HepG2 (cell line): ENCODE results near the gene FAM120AOS.

ENCODE experiments used
- CBFB ChIP-seq: sonication (generic); formaldehyde crosslinking; IDR thresholded peaks from 2 replicates; pipeline ENCODE4 v1.4.0; 2020; ENCODE audit warnings: missing genetic modification reagents
- FOXJ3 ChIP-seq: sonication (generic); formaldehyde crosslinking; IDR thresholded peaks from 2 replicates; pipeline ENCODE4 v1.4.0; 2020; ENCODE audit warnings: missing genetic modification reagents, mild to moderate bottlenecking, borderline replicate concordance
- GRHL1 ChIP-seq: sonication (generic); formaldehyde crosslinking; conservative IDR thresholded peaks from 2 replicates; pipeline ENCODE4 v1.8.0; 2022; ENCODE audit warnings: missing genetic modification reagents
- GTF2F1 ChIP-seq: fragments of 150-350 bp; IDR thresholded peaks from 2 replicates; pipeline ENCODE4 v1.6.1; 2014; ENCODE audit warnings: low read length
- RFX5 ChIP-seq: IDR thresholded peaks from 2 replicates; pipeline ENCODE4 v1.6.1; 2011; ENCODE audit warnings: low read depth, low read length, improper control_type of control experiment
- TCF12 ChIP-seq, 2 experiments: fragments of 450-650 bp in 1 of 2; sonication (generic) in 1 of 2; formaldehyde crosslinking in 1 of 2; IDR thresholded peaks; 2 replicates each; pipeline versions ENCODE4 v1.6.1 to v1.8.0; 2017 to 2022; ENCODE audit warnings: antibody characterized with exemption in 1 of 2, mild to moderate bottlenecking in 1 of 2, missing genetic modification reagents in 1 of 2, moderate library complexity in 1 of 2
- ZBTB7A ChIP-seq: sonication (generic); formaldehyde crosslinking; IDR thresholded peaks from 2 replicates; pipeline ENCODE4 v1.8.0; 2022; ENCODE audit warnings: mild to moderate bottlenecking, missing genetic modification reagents
- ZNF740 ChIP-seq: sonication (generic); formaldehyde crosslinking; IDR thresholded peaks from 2 replicates; pipeline ENCODE4 v1.4.0; 2020; ENCODE audit warnings: missing genetic modification reagents
- TF ChIP-seq, protein P1 (sequence below): sonication (generic); formaldehyde crosslinking; IDR thresholded peaks from 2 replicates; pipeline ENCODE4 v1.5.0; 2020; ENCODE audit warnings: mild to moderate bottlenecking, missing genetic modification reagents, moderate library complexity

DNA sequence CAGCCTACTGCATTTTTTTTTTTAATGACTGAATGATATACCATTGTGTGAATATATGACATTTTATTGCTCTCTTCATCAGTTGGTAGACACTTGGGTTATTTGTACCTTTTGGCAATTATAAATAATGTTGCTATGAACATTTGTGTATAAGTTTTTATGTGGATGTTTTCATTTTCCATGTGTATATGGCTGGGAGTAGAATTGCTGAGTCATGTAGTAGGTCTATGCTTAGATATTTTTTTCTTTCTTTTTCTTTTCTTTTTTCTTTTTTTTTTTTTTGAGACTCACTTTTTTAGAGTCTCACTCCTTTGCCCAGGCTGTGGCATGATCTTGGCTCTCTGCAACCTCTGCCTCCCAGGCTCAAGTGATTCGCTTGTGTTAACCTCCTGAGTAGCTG is 32.9 kb upstream of the FAM120AOS start:
- TF ChIP-seq CBFB, result no peak
- TF ChIP-seq, protein P1, sequence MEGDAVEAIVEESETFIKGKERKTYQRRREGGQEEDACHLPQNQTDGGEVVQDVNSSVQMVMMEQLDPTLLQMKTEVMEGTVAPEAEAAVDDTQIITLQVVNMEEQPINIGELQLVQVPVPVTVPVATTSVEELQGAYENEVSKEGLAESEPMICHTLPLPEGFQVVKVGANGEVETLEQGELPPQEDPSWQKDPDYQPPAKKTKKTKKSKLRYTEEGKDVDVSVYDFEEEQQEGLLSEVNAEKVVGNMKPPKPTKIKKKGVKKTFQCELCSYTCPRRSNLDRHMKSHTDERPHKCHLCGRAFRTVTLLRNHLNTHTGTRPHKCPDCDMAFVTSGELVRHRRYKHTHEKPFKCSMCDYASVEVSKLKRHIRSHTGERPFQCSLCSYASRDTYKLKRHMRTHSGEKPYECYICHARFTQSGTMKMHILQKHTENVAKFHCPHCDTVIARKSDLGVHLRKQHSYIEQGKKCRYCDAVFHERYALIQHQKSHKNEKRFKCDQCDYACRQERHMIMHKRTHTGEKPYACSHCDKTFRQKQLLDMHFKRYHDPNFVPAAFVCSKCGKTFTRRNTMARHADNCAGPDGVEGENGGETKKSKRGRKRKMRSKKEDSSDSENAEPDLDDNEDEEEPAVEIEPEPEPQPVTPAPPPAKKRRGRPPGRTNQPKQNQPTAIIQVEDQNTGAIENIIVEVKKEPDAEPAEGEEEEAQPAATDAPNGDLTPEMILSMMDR, result no peak
- no peak for TF ChIP-seq RFX5
- no peak for TF ChIP-seq ZBTB7A (CRISPR knock-in tag)
- no peak for TF ChIP-seq GTF2F1
- TF ChIP-seq GRHL1 (CRISPR knock-in tag), result no peak
- TF ChIP-seq FOXJ3 (CRISPR knock-in tag), result no peak
- no peak for TF ChIP-seq TCF12 (IDR thresholded peaks at IDR 0.05)
- no peak for TF ChIP-seq TCF12 (CRISPR knock-in tag; IDR thresholded peaks at IDR 0.05)
- TF ChIP-seq ZNF740 (CRISPR knock-in tag), result no peak
